ENCODE results near the gene MYLK.

The MYLK gene

GRCh38 chr3:123818324-123818920 is 65.7 kb downstream of the MYLK start:
- no peak for DNase-seq (ENCODE audit: low read depth)

GRCh38 chr3:123817413-123817812 is 66.7 kb downstream of the MYLK start:
- DNase-seq (ENCODE audit: low read depth) = no peak

- DNase-seq (ENCODE audit: low read depth) = no peak
These were observed 67.4 kb downstream of the MYLK start for GRCh38 chr3:123816673-123817207.

GRCh38 chr3:123815981-123816380 is 68.2 kb downstream of the MYLK start:
- no peak for DNase-seq (ENCODE audit: low read depth)

DNA sequence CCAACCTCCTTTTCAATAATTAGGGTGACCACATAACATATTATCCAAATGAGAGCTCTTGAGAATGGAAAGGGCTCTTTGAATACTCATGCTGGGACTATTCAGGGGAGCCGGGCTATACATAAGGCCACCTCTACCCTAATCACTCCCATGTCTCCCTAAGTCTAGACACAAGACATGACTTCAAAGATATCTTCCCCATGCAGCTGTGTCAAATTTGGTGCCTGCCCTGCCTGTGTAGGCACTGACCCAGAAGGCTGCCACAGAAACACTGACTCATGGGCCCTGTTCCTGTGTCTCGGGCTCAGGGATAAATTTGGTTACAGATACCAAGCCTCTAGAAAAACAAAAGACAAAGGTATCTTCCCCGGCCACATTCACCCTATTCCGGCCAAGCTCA is 70.3 kb downstream of the MYLK start:
- no peak for DNase-seq (ENCODE audit: low read depth)

DNA sequence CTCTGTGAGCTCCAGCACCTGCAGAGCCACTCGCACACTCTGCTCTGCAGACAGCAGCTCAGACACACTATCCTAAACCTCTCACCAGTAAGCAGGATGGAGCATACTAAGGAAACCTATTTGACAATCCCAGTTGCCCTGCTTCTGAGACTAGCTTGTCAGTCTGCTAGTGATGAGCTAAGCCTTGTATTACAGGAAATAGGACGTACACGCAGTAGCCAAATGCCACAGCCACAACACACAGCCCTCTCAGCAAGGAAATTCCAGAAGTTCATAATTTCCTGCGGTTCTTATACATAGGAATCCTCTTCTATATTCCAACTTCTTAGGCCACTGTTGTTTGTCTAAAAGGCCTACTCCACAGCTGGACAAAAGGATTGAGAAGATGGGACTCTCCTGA is 74.5 kb downstream of the MYLK start:
- DNase-seq (ENCODE audit: low read depth) = no peak

- DNase-seq (ENCODE audit: low read depth) = no peak
These were observed 75.3 kb downstream of the MYLK start for GRCh38 chr3:123808812-123809211.

GRCh38 chr3:123807820-123808219 is 76.3 kb downstream of the MYLK start:
- DNase-seq (ENCODE audit: low read depth) = no peak

GRCh38 chr3:123805504-123805903 is 78.6 kb downstream of the MYLK start:
- no peak for DNase-seq (ENCODE audit: low read depth)

DNA sequence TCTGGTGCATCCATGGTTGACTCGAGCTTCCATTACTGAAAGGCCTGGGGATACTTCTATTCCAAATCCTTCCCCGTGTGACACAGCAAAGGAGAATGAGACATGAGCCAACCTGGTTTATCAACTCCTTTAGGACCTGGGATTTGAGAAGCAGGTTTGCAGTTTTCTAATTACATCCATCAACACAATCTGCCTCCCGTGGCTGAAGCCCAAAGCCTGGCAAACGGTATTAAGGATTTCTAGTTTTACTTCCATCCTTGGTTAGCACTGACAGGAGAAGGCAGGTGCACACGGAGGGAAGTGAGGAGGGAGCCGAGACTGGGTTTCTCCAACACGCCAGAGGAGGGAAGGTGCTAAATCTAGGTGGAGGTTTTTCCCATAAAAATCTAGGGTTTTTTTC is 79.0 kb downstream of the MYLK start:
- DNase-seq (ENCODE audit: low read depth) = no peak

GRCh38 chr3:123804676-123805075 is 79.5 kb downstream of the MYLK start:
- no peak for DNase-seq (ENCODE audit: low read depth)

GRCh38 chr3:123803521-123803920 is 80.6 kb downstream of the MYLK start:
- no peak for DNase-seq (ENCODE audit: low read depth)

DNA sequence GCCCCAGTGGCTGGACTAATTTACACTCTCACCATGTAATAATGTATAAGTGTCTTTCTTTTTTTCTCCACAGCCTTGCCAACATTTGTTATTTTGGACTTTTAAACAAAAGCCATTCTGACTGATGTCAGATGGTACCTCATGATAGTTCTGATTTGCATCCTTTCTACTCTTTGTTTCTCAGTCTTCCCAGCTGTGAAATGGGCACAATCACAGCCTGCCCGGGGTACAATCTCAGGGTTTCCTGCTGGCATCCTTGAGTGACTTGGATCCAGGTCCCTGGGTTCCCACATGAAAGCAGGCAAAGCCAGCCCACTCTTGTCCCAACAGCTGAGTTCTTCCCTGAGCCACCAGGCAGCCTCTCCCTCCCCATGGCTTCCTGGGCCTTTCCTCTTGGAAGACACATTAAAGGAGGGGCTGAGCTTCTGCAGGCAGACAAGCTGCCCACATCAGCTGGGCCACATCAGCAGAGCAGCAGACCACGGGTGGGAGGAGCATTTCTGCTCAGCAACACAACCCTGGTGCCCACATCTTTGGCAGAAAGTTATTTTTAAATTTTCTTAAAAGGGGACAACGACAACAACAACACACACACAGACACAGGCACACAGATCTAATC is 82.0 kb downstream of the MYLK start:
- DNase-seq (ENCODE audit: low read depth) = no peak

DNA sequence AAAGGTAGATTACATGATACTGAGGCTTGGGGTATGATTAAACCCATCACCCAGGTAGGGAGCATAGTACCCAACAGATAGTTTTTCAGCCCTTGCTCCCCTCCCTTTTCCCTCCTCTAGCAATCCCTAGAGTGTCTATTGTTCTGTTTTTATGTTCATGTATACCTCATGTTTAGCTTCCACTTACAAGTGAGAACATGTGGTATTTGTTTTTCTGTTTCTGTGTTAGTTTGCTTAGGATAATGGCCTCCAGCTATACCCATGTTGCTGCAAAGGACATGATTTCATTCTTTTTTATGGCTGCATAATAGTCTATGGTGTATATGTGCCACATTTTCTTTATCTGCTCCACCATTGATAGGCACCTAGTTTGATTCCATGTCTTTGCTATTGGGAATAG is 82.7 kb downstream of the MYLK start:
- no peak for DNase-seq (ENCODE audit: low read depth)

DNA sequence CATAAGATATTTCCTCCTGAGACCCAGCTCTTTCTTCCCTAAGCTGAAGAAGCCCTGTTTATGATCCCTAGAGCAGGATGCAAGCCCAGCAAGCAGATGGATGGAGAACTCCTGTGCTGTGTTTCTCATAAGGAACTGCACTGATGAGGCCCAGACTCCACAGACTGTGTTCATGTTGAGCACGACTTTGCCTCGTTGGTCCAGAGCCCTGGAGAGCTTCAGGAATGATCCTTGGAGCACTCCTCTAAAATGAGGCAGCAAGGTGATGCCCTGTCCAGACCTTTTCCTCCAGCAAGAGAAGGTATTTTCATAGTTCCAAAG is 83.8 kb downstream of the MYLK start:
- no peak for DNase-seq (ENCODE audit: low read depth)

- DNase-seq (ENCODE audit: low read depth) = no peak
These were observed 84.4 kb downstream of the MYLK start for GRCh38 chr3:123799544-123800361.

- no peak for DNase-seq (ENCODE audit: low read depth)
These were observed 85.6 kb downstream of the MYLK start for GRCh38 chr3:123798550-123798949.

- DNase-seq (ENCODE audit: low read depth) = no peak
These were observed 88.5 kb downstream of the MYLK start for GRCh38 chr3:123795471-123796251.

GRCh38 chr3:123793425-123793824 is 90.7 kb downstream of the MYLK start:
- no peak for DNase-seq (ENCODE audit: low read depth)

DNA sequence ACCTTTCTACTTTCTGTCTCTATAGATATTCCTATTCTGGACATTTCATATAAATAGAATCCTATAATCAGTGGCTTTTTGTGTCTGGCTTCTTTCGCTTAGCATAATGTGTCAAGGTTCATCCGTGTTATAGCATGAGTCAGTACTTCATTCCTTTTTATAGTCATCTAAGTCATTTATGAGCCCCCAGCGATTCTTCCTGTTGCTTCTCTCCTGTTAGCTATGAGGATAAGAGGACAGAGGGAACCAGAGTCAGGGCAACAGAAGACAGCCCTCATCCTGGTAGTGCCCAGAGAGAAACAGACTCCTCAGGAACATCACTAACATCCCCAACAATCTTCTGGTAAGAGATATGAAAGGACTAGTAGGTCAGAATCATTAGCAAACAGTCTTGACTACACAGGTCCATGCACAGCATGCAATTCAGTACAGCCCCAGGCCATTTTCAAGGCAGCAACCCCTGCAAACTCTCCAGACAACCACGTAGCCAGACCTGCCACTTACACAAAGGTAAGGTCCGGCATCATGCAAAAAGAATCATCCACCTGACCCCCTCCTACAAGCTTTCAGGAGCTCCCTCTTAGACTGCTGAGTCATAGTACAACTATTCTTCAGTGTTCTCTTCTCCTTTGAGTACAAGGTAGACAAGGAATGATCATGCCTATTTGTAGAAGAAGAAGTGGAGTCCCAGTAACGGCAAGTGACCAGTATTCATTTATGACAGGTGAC is 91.5 kb downstream of the MYLK start:
- no peak for DNase-seq (ENCODE audit: low read depth)

GRCh38 chr3:123791898-123792297 is 92.2 kb downstream of the MYLK start:
- no peak for DNase-seq (ENCODE audit: low read depth)

- DNase-seq (ENCODE audit: low read depth) = no peak
These were observed 92.7 kb downstream of the MYLK start for GRCh38 chr3:123791417-123791816.
